ENCODE results near the gene SLC22A31.

SLC22A31 gene

GRCh38 chr16:89164847-89165680 is 35.3 kb downstream of the SLC22A31 start:
- DNase-seq = no peak

- DNase-seq = no peak
Observed at GRCh38 chr16:89164436-89164835, 35.9 kb downstream of the SLC22A31 start.

GRCh38 chr16:89163297-89163696 is 37.0 kb downstream of the SLC22A31 start:
- DNase-seq = no peak

GRCh38 chr16:89161763-89162713 is 38.3 kb downstream of the SLC22A31 start:
- DNase-seq = no peak

- no peak for DNase-seq
Observed at GRCh38 chr16:89160977-89161701, 39.2 kb downstream of the SLC22A31 start.

GRCh38 chr16:89159850-89160354 is 40.4 kb downstream of the SLC22A31 start:
- DNase-seq = no peak

GRCh38 chr16:89159066-89159849 is 41.1 kb downstream of the SLC22A31 start:
- no peak for DNase-seq

GRCh38 chr16:89157778-89158177 is 42.6 kb downstream of the SLC22A31 start:
- DNase-seq = no peak

GRCh38 chr16:89156740-89157645 is 43.3 kb downstream of the SLC22A31 start:
- DNase-seq = no peak

GRCh38 chr16:89155851-89156739 is 44.2 kb downstream of the SLC22A31 start:
- no peak for DNase-seq

GRCh38 chr16:89155184-89155679 is 45.1 kb downstream of the SLC22A31 start:
- no peak for DNase-seq

GRCh38 chr16:89154390-89155183 is 45.8 kb downstream of the SLC22A31 start:
- DNase-seq = no peak

- no peak for DNase-seq
Observed at GRCh38 chr16:89153848-89154271, 46.5 kb downstream of the SLC22A31 start.

- no peak for DNase-seq
Observed at GRCh38 chr16:89152831-89153700, 47.3 kb downstream of the SLC22A31 start.

GRCh38 chr16:89150981-89151380 is 49.4 kb downstream of the SLC22A31 start:
- DNase-seq = no peak

GRCh38 chr16:89150090-89150835 is 50.1 kb downstream of the SLC22A31 start:
- no peak for DNase-seq

GRCh38 chr16:89149386-89149785 is 51.0 kb downstream of the SLC22A31 start:
- no peak for DNase-seq

Measured in CD4-positive, alpha-beta T cell treated with Interleukin-1 beta for 1 hour (primary cell).